Activated gamma-delta T cell treated with Interleukin-2 at 50 U/mL for 16 hours (primary cell): ENCODE measurements around the gene TBC1D1.

Experiments used
- DNase-seq: peaks from one replicate; pipeline ENCODE4 v3.0.0-alpha.2; 2020

Gene TBC1D1

DNA sequence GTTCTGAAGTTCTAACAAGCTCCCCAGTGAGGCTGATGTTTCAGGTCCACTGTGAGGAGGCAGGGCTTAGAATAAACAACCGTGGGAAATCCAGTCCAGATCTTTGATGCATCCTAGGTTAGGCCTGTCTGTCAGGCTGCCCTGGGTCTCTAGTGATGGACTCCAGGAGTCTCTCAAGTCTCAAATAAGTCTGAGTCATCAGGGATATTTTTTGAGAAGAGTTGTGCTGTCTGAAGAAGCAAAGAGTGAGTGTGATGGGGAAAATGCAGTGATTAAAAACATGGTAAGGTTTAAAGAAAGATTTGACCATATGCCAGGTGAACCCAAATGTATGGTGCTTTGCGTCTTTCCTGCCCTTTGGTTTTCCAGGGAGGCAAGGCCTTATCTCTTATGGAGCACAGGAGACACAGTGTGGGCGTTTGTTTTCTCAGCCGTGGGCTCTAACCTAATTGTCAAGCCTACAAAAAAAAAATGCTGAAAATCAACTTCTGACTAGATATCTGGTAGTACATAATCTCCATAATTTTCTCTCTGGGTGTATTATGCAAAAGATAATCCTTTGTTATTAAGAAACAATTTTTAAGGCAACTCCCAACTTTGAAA is 170.0 kb downstream of the TBC1D1 start:
- DNase-seq: no peak

GRCh38 chr4:38062088-38062775 is 171.3 kb downstream of the TBC1D1 start:
- peak; percentile 58 for DNase-seq

DNA sequence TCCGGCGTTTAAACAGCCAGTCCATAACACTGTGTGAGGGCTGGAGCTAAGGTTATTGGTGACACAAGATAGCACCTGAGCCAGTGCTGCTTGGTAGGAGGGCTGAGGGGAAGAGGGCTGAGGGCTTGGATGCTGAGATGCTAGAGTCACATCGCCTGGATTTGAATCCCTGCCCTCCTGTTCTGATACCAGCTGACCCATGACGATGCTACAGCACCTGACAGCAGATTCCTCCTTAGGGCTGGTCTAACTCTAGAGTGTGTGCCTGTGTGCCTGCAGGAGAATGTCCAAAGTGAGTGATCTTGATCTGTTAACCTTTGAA is 171.9 kb downstream of the TBC1D1 start:
- no peak for DNase-seq

DNA sequence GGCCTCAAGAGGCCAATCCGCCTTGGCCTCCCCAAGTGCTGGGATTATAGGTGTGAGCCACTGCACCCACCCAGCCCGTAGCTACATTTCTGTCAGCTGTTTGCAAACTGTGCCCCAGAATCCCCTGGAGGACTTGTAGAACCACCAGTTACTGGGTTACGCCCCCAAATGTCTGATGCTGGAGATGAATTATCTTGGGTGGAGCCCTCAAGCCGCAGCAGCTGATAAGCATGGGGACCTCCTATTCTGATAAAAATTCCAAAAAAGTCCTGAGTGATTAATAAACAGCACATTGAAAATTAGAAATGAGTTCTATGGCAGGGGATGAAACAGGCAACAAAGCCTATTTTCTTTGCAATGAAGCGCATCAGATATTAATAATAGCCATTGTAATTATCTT is 174.3 kb downstream of the TBC1D1 start:
- no peak for DNase-seq

DNA sequence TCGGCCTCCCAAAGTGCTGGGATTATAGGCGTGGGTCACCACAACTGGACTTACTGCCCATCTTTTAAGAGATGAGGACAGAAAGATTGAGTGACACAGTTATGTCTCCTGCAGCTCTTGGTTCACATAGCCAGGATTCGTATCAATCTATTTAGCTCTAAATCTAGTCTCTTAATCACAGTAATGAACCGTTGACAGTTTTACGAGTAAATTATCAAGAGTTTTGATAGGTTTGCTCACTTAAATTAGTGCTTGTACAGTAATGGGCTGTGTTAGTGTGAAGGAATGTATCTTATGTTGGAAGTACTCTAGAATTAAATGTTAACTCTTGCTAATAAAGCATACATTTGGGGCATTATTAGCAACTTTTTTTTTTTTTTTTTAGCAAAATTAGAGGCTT is 175.0 kb downstream of the TBC1D1 start:
- DNase-seq: no peak

- no peak for DNase-seq
Measured at GRCh38 chr4:38067499-38067898, 176.6 kb downstream of the TBC1D1 start.

- no peak for DNase-seq
Measured at GRCh38 chr4:38068107-38068506, 177.2 kb downstream of the TBC1D1 start.

DNA sequence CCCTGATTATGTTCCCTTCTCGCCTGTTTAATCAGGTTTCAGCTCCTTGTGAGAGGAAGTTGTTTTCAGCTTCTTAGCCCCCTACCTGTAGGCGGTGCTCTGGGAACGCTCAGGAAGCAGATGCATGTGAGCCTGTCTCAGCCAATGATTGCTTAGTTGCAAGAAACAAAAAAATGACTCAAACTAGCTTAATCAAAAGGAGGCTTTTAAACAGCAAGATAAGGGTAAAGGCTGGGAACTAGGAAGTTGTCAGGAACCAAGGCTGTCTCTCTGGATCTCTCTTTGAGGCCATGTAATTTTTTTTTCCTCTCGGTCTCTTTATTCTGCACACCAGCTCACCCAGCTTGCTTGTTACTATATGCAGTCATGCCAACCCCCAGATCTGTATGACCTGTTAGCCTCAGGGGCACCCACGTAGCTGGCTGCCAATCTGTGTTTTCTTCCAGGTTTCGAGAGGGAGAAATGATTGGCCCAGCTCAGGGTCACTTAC is 178.4 kb downstream of the TBC1D1 start:
- DNase-seq: no peak

DNA sequence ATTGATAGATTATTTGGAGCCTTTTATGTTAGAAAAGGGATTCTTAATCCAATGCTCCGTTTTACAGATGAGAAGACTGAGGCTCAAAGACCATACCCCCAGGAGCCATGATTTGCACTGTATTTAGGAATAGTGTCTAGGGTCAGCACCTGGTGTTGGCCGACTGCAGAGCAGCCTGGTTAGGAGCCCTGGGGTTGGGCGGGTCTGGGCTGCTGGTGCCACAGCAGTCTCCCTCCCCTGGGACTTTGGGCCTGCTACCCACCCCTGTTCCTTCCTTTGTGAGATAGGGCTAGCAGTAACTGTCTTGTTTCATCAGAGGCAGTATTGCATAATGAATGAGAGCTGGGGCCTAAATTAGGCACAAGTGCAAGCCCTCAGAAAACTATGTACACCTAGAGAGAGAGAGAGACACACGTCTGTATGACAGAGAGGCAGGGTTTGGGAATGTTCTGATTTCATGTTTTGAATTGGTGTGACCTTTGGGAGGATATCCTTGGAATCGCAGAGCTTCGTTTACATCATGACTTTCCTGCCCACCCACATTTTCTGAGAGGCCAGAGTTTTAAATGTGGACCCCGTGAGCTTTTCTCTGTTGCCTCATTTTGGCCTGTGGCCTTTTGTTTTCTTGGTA is 181.0 kb downstream of the TBC1D1 start:
- no peak for DNase-seq

GRCh38 chr4:38072578-38072977 is 181.7 kb downstream of the TBC1D1 start:
- no peak for DNase-seq

- DNase-seq: no peak
Measured at GRCh38 chr4:38073596-38074234, 182.8 kb downstream of the TBC1D1 start.

DNA sequence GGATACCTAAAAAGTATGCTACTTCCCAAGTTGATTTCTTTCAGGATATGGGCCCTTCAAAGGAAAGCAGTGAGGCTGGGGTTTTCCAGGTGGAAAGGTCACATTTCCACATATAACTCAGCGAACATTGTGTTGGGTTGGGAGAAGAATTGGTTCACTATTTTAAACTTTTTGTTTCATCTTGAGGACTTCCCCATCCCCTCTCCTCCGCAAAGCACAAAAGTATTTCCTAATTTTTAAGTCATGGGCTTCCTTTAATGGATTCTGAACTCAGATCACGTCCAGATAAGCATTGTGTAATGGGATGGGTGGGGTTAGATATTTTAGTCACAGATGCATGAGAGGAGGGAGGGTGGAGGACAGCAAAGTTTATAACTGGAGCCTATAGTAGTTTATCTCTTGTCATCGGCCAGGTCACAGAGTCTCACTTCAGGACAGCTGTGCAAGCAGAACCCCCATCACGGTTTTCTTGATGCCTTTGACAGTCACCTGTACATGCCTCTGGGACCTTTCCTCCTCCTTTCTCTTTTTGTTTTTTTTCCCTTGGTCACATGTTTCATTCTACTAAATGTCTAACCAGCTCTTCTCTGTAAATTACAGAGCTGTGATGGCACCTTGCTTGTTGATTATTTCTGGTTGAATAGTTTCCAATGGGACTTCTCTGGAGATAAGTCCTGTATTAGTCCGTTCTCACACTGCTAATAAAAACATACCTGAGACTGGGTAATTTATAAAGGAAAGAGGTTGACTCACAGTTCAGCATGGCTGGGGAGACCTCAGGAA is 184.7 kb downstream of the TBC1D1 start:
- no peak for DNase-seq

DNA sequence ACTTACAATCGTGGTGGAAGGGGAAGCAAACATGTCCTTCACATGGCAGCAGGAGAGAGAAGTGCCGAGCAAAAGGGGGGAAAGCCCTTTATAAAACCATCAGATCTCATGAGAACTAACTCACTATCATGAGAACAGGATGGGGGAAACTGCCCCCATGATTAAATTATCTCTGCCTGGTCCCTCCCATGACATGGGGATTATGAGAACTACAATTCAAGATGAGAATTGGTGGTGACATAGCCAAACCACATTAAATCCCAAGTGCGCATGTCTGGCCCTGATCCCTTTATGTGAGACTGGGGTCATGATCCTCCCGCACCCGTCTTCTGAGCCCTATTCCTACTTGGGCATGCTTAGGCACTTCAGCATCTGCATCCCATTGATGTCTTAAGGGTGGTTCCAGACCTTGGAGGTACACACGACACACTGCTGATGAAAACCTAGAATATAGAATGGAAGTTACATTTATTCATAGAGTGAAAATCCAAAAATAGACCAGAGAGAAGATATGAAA is 185.3 kb downstream of the TBC1D1 start:
- no peak for DNase-seq

DNA sequence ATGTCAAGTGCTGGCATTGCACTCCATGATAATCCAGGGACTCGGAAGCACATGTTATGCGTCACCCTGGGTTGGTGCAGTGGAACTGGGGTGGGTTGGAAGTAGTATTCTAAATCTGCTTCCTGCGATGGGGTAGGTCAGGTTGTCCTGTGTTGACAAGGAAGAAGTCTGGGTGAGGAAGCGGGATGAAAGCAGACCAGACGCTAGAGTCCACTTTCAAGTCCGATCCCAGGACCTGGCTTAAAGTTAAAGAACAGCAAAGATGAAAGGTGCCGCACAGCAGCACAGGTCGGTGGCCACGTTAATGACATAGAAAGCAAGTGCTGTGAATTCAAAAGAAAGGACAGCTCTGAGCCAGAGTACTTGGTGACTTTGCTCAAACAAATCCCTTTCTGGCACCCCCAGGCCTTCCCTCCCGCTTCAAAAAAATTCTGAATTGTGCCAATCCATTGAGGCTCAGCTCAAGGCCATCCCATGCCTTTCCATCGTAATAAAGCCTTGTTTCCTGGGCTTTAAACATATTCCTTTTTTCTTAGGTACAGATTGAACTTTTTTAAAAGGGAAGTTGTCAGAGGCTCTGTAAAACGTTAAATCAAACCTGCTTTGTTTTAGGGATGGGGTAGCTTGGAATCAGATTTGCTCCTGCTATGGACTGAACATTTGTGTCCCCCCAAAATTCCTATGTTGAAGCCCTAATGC is 187.1 kb downstream of the TBC1D1 start:
- no peak for DNase-seq

DNA sequence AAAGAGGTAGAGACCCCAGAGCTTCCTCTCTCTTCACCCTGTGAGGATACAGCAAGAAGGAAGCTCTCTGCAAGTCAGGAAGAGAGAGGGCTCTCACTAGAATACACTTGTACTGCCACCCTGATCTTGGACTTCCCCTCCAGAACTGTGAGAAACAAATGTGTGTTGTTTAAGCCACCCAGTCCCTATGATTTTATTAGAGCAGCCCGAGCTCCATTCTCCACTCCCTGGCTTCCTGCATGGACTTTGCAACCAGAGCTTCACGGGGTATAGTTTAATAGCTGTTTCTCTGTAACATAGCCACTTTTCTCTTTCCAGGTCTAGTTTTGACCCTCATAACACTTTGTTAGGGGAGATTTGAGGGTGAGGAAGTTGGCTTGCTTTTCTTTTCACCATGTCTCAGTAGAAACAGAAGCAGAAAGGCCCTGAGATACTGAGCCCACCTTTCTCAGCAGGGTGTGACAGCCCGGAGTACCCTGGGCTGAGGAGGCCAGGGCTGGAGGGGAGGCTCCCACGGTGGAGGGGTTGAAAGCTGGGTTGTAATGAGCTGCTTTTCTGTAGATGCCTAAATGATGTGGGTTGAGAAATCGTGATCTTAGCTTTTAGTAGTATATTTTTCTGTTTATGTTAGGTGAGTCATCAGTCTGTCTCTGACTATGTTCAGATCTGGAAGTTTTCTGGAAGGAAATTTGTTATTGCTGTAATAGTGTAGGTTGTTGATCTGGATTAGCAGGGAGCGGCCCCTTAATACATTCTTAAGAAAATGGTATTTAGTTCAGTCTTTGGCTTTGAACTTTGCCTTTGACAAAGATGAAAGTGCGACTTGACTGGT is 187.9 kb downstream of the TBC1D1 start:
- DNase-seq: no peak

GRCh38 chr4:38080061-38080974 is 189.4 kb downstream of the TBC1D1 start:
- DNase-seq: no peak

DNA sequence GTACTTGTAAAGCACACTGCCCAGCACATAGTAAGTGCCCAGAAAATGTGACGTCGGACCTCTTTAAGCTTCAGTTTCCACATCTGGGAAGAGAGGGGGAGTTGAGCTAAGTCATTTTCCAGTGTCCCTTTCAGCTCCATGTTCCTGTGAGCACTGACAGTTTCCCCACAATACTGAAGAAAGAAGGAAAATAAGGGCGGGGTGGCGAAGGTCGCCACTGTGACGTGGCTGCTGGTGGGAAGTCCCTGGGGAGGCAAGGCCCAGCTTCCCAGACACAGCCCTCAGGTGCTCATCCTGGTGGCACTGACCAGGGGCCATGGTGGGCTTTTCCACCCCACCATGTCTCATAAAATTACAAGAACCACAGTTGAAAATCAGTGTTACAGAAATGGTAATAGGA is 191.1 kb downstream of the TBC1D1 start:
- no peak for DNase-seq

DNA sequence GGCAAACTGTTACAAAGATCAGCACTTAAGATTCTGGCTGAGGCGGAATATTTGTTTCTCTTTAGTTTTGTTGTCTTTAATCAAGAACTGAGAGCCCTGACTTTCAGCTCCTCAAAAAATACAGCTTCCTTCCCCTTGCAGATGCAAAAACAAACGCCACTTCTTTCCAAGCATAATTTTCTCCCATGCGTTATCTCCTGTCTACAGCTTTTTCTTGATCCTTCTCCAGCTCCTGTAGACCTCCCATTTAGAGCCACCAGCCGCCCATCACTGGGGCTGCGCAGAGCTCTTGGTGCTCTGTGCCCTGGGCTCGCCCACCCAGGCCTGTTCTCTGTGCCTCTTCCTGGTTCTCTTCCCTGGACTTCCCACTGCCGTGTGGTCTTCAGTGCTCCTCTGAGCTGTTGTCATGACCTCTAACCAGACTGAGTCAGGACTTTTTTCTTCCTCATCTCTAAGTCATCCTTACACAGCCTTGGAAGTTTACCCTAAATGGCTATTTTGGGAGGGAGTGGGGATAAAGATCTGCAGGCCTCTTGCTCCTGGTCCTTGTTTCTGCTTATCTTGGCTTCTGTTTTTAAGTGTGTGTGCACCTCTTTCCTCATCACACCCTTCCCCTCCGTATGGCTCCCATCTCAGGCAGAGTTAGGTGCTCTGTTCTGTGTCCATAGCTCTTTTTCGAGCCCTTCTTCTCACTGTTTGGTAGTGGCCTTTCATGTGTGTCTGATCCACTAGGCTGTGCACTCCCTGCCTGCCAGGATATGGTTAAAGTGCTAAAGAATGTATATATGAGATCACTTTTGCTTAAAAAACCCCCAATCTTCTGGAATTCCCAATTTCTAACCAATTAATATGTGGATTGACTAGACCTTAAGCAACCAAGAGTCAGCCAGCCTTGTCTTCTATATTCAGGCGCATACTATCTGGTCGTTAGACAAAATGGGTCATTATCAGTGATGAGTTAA is 191.8 kb downstream of the TBC1D1 start:
- no peak for DNase-seq
